H1 (cell line): ENCODE data around the gene DCAF17.

Experiments
- BCL11A ChIP-seq, 2 experiments: IDR thresholded peaks; one replicate each; pipeline ENCODE4 v1.6.1; 2011; ENCODE audit warnings: low read depth in 2 of 2, low read length in 2 of 2, mild to moderate bottlenecking in 2 of 2
- CHD2 ChIP-seq: IDR thresholded peaks from 2 replicates; pipeline ENCODE4 v1.6.1; 2012; ENCODE audit warnings: low read length, improper control_type of control experiment
- EP300 ChIP-seq, 2 experiments: IDR thresholded peaks; 1 replicate in 1 of 2; 2 replicates in 1 of 2; pipeline ENCODE4 v1.6.1; 2011 to 2012; ENCODE audit warnings: low read depth in 2 of 2, low read length in 2 of 2, mild to moderate bottlenecking in 2 of 2, borderline replicate concordance in 1 of 2, inconsistent platforms in 1 of 2, moderate library complexity in 1 of 2
- EZH2 ChIP-seq: fragments of 200-600 bp; sonication (generic); IDR thresholded peaks from 2 replicates; pipeline ENCODE4 v1.7.1; 2012; ENCODE audit warnings: low read depth, mild to moderate bottlenecking, moderate library complexity, low read length, inconsistent platforms; ENCODE audit not compliant: severe bottlenecking
- GABPA ChIP-seq: IDR thresholded peaks from 2 replicates; pipeline ENCODE4 v1.6.1; 2011; ENCODE audit warnings: mild to moderate bottlenecking, low read length, moderate library complexity, borderline replicate concordance; ENCODE audit not compliant: insufficient read depth
- JUN ChIP-seq: IDR thresholded peaks from 2 replicates; pipeline ENCODE4 v1.6.1; 2011; ENCODE audit warnings: low read depth, mild to moderate bottlenecking, improper control_type of control experiment, low read length
- POLR2A ChIP-seq, 2 experiments: IDR thresholded peaks; 1 replicate in 1 of 2; 2 replicates in 1 of 2; pipeline ENCODE4 v1.6.1; 2011; ENCODE audit warnings: low read depth in 2 of 2, low read length in 2 of 2, mild to moderate bottlenecking in 2 of 2; ENCODE audit errors: control extremely low read depth in 1 of 2
- RAD21 ChIP-seq, 2 experiments: IDR thresholded peaks in 1 of 2; conservative IDR thresholded peaks in 1 of 2; 2 replicates each; pipeline ENCODE4 v1.6.1; 2011; ENCODE audit warnings: low read depth in 2 of 2, low read length in 2 of 2, improper control_type of control experiment in 1 of 2, inconsistent platforms in 1 of 2, mild to moderate bottlenecking in 1 of 2, moderate library complexity in 1 of 2
- SIRT6 ChIP-seq: IDR thresholded peaks from one replicate; pipeline ENCODE4 v1.7.1; 2012; ENCODE audit warnings: low read length, inconsistent platforms
- TAF7 ChIP-seq: optimal IDR thresholded peaks from 2 replicates; pipeline ENCODE3; 2011; ENCODE audit warnings: low read depth, mild to moderate bottlenecking, inconsistent platforms, low read length, moderate library complexity, borderline replicate concordance
- ZNF274 ChIP-seq: IDR thresholded peaks from 2 replicates; pipeline ENCODE4 v1.7.0; 2012; ENCODE audit warnings: low read length, borderline replicate concordance; ENCODE audit errors: extremely low read depth
- TF ChIP-seq, protein P1 (sequence below), 3 experiments: IDR thresholded peaks; 1 replicate in 2 of 3; 2 replicates in 1 of 3; pipeline versions ENCODE4 v1.5.1 to v1.6.1; 2011; ENCODE audit warnings: low read length in 3 of 3, mild to moderate bottlenecking in 3 of 3, inconsistent platforms in 2 of 3, low read depth in 1 of 3, moderate library complexity in 1 of 3; ENCODE audit not compliant: insufficient read depth in 1 of 3; ENCODE audit errors: control extremely low read depth in 1 of 3

DNA sequence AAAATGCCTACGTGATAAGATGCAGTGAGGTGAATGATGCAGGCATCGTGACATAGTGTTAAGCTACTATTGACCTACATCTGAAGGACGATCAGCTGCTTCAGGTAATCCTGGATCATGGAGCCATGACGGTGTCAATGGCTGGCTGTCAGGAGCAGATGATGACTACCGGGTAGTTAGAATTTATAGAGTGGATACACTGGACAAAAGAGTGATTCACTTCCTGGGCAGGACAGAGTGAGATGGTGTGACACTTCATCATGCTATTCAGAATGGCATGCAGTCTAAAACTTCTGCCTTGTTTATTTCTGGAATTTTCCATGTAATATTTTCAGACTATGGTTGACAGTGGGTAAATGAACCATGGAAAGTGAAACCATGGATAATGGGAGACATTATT lies 29.8 kb upstream of the DCAF17 start:
- TF ChIP-seq, protein P1, sequence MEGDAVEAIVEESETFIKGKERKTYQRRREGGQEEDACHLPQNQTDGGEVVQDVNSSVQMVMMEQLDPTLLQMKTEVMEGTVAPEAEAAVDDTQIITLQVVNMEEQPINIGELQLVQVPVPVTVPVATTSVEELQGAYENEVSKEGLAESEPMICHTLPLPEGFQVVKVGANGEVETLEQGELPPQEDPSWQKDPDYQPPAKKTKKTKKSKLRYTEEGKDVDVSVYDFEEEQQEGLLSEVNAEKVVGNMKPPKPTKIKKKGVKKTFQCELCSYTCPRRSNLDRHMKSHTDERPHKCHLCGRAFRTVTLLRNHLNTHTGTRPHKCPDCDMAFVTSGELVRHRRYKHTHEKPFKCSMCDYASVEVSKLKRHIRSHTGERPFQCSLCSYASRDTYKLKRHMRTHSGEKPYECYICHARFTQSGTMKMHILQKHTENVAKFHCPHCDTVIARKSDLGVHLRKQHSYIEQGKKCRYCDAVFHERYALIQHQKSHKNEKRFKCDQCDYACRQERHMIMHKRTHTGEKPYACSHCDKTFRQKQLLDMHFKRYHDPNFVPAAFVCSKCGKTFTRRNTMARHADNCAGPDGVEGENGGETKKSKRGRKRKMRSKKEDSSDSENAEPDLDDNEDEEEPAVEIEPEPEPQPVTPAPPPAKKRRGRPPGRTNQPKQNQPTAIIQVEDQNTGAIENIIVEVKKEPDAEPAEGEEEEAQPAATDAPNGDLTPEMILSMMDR (IDR thresholded peaks at IDR 0.05; ENCODE audit: control extremely low read depth in 1 of 3, insufficient read depth in 1 of 3, low read depth in 1 of 3, low read length in 3 of 3) = no peak
- TF ChIP-seq EZH2 = no peak
- no peak for TF ChIP-seq SIRT6
- no peak for TF ChIP-seq JUN
- no peak for TF ChIP-seq EP300 (IDR thresholded peaks at IDR 0.05; ENCODE audit: borderline replicate concordance in 1 of 2, low read depth in 2 of 2, low read length in 2 of 2)
- no peak for TF ChIP-seq TAF7
- TF ChIP-seq ZNF274 = no peak
- TF ChIP-seq BCL11A (IDR thresholded peaks at IDR 0.05; ENCODE audit: low read depth in 2 of 2, low read length in 2 of 2) = no peak
- TF ChIP-seq POLR2A (IDR thresholded peaks at IDR 0.05; ENCODE audit: control extremely low read depth in 1 of 2, low read depth in 2 of 2, low read length in 2 of 2) = no peak
- TF ChIP-seq RAD21 (IDR thresholded peaks at IDR 0.05 in 1 of 2, conservative IDR thresholded peaks at IDR 0.05 in 1 of 2; ENCODE audit: low read depth in 2 of 2, low read length in 2 of 2) = no peak
- TF ChIP-seq CHD2 = no peak
- TF ChIP-seq GABPA = no peak
